CD4-positive, alpha-beta T cell treated with Interleukin-4 for 4 hours (primary cell): ENCODE measurements around the gene LPP.

Experiments used
- DNase-seq: peaks from one replicate; pipeline ENCODE4 v3.0.0-alpha.2; 2020

The LPP gene

GRCh38 chr3:188870431-188870830 is 716.5 kb downstream of the LPP start:
- DNase-seq: no peak

- DNase-seq: no peak
Observed at GRCh38 chr3:188874576-188874975, 720.6 kb downstream of the LPP start.

DNA sequence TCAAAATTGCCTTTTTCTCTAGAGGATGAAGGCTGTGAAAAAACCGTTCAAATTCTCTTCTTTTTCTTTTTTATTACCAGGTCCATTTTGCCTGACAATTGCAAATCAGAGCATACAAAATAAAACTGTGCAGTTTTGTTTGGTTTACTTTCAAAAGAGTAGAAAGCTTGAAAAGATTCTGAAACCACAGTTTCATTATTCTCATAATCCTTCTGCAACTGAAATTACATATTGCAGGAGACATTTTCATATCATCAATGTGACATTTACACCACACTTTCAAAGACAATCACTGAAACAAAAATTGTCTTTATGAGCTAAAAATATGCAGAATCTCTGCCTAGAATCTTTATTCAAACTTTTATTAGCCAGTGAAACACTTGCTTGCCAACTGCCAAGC is 721.5 kb downstream of the LPP start:
- no peak for DNase-seq

- DNase-seq: no peak
Observed at GRCh38 chr3:188876370-188876769, 722.4 kb downstream of the LPP start.

GRCh38 chr3:188877381-188877780 is 723.4 kb downstream of the LPP start:
- DNase-seq: no peak

- no peak for DNase-seq
Observed at GRCh38 chr3:188878076-188878475, 724.1 kb downstream of the LPP start.

DNA sequence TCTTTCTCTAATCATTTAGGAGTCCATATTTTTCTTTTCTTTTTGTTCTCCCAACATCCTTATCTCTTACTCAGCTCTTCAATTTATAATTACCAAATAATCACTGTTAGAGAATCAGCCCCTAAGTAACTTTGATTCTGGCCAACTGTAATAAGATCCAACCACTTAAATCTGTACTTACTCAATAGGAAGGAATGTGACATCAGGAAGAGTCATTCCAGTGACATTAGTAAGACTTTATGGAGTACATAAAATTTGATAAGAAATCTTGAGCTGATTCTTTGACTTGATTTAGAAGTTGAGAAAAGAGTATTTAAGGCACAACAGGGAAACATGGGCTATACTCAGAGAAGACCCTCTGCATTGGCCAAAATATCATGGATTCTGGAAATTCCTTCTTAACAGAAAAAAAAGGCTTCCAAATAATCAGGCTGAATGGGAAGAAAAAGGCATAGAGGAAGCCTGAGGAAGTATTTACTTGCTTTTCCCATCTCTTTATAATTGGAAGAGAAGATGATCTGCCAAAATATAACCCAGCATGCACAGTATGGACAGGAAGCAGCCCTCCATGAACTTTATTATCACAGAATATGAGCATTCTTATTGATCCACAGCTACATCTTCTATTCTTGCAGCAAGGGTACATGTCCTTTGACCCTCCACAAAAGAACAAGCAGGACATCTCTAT is 728.1 kb downstream of the LPP start:
- DNase-seq: no peak

- no peak for DNase-seq
Observed at GRCh38 chr3:188884299-188885043, 730.5 kb downstream of the LPP start.

- DNase-seq: no peak
Observed at GRCh38 chr3:188888321-188889053, 734.5 kb downstream of the LPP start.

- no peak for DNase-seq
Observed at GRCh38 chr3:188889054-188889491, 735.1 kb downstream of the LPP start.

DNA sequence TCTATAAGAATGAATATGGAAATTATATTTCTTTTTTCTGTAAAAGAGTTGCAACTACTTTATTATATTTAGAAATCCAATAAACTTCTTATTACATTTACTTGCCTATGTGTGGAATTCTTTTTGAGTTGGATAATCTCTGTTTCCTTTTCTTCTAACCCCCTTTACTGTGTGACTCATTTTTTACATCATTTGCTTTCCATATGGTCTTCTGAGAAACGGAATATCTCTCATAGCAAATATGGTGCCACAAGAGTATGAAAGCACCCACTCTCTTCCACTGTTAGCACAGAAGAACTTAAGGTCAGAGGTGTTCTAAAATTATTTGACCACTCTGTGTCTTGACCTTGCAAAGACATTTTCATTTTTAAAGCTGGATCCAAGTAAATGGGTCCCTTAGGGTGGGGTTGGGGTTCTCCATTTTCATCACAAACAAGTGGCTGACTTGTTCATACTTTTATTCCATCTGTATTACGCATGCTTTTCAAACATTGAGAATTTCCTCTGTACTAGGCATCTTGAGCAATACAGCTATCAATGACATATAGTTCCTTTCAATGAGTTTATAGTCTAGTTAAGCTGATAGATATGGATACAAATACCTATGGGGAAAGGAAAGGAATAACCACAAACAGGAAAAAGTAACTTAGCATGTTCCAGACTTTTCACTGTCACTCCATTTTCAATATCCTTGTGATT is 736.8 kb downstream of the LPP start:
- DNase-seq: no peak

GRCh38 chr3:188899881-188900280 is 745.9 kb downstream of the LPP start:
- DNase-seq: no peak

- DNase-seq: no peak
Observed at GRCh38 chr3:188900421-188900951, 746.5 kb downstream of the LPP start.

DNA sequence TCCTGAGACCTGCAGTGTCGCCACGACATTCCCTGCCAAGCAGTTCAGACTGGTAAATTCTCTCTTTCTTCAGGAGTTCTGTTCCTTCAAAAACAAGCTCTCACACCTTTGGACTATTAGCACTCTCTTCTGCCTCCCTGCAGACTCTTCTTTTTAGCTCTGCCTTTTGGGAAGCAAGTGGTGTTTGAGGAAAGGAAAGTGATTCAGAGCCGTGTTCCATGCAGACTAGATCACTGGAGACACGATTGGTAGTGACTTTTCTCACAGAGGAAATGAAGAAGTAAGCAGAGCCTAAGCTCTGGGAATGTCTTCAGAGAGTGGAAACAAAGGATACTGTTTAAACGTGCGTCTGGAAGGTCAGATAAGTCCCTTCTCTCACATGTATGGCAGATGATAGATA is 747.2 kb downstream of the LPP start:
- DNase-seq: no peak

GRCh38 chr3:188901671-188902287 is 747.8 kb downstream of the LPP start:
- no peak for DNase-seq

GRCh38 chr3:188904670-188905069 is 750.7 kb downstream of the LPP start:
- no peak for DNase-seq

- no peak for DNase-seq
Observed at GRCh38 chr3:188905547-188905946, 751.6 kb downstream of the LPP start.

- DNase-seq: no peak
Observed at GRCh38 chr3:188906236-188906635, 752.3 kb downstream of the LPP start.

- no peak for DNase-seq
Observed at GRCh38 chr3:188908002-188908850, 754.3 kb downstream of the LPP start.

- no peak for DNase-seq
Observed at GRCh38 chr3:188911026-188911850, 757.3 kb downstream of the LPP start.

- DNase-seq: no peak
Observed at GRCh38 chr3:188913084-188913483, 759.1 kb downstream of the LPP start.
